Epithelial cell of umbilical artery (primary cell): ENCODE measurements around the gene STX2. TPM values are rescaled to one million over a fixed set of nuclear protein-coding genes. Genes with fewer than 3 reads are reported as not detected.

ENCODE experiments used
- total RNA-seq: library from RNA; depleted of rRNA; stranded (reverse); fragments of >200 nt; gene quantifications from 2 replicates; pipeline ENCODE4 v1.2.3, GENCODE V29; 2014

Gene STX2
- 31.3 and 31.8 TPM in 2 replicates for total RNA-seq

GRCh38 chr12:130838951-130839769 is at the start of gene STX2:
STX2 (minus strand) TSS chr12:130839250; CDS start chr12:130839099, 151 bp downstream.

DNA sequence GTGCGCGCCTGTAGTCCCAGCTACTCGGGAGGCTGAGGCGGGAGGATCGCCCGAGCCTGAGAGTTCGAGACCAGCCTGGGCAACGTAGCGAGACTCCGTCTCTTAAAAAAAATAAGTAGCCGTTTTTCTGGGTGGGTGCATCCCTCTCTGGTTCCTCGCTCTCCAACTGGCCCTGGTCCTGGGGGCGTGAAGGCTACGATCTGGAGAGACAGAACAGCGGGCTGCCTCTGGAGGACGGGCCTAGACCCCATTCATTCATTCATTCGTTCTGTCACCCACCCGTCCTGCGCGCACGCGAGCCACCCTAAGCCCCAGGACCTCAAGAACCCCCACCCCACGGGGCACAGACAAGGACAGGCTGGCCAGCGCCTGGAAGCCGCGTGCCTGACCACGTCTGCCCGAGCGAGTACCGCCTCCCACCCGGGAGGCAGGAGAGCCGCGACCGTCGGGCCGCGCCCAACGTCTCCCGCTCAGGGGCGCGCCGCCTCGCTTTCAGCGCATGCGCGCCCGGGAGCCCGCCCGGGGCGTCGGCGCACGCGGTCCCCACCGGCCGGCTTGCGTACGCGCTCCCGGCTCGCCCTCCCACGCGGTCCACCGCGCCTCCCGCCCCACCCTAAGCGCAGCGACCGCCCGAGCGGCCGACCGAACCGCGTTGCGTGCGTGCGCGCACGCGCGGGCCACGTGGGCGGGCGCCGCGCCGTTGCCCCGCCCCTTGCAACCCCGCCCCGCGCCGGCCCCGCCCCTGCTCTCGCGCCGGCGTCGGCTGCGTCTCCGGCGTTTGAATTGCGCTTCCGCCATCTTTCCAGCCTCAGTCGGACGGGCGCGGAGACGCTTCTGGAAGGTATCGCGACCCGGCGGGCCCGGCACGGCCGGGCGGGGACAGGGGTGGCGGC is 32.5 kb upstream of the STX2 start, which contains the start of gene RAN:
RAN (plus strand) TSS at position 781 of the 893 bp plus-strand sequence. CDS start 528 bp downstream, outside the sequence.

Other genes with a start within 250 kb of the STX2 start
- gene RIMBP2, start 123.0 kb downstream of the STX2 start, total RNA-seq, result under 0.01 TPM in 1 of 2 replicates, not detected in the other
- 593 and 1,314 TPM in 2 replicates for gene RAN, start 32.8 kb upstream of the STX2 start, total RNA-seq
- 0.15 TPM in 1 of 2 replicates, not detected in the other for gene ADGRD1, start 114.7 kb upstream of the STX2 start, total RNA-seq